CD14-positive monocyte (primary cell): ENCODE data around the gene NDUFAF4. TPM values are rescaled to one million over a fixed set of nuclear protein-coding genes. Genes with fewer than 3 reads are reported as not detected.
"Not testable (repeated sequence)": the region's sequence is repeated elsewhere in the genome, so short reads cannot be mapped to it uniquely, and the experiment has no call there.

Experiments
- DNase-seq, 3 donors: peaks; one replicate each; pipeline ENCODE4 v3.0.0-alpha.2; 2011 to 2022
- H2AFZ ChIP-seq: 2 replicates; pipeline ENCODE4 v1.6.0; 2012; ENCODE audit warnings: mild to moderate bottlenecking, low read depth, low read length, inconsistent platforms; ENCODE audit not compliant: insufficient read depth, poor library complexity, severe bottlenecking
- H3K27ac ChIP-seq, 2 donors: 1 replicate in 1 of 2; 2 replicates in 1 of 2; pipeline ENCODE4 v1.5.1; 2012 to 2013; ENCODE audit warnings: low read length in 2 of 2, control low read depth in 1 of 2, inconsistent platforms in 1 of 2, low read depth in 1 of 2, mild to moderate bottlenecking in 1 of 2
- H3K27me3 ChIP-seq, 2 donors: one replicate each; pipeline versions ENCODE4 v1.6.0 to v1.6.1; 2011 to 2013; ENCODE audit warnings: low read length in 2 of 2; ENCODE audit not compliant: control insufficient read depth in 2 of 2, insufficient read depth in 2 of 2
- H3K36me3 ChIP-seq, 2 donors: replicated peaks in 1 of 2; 1 replicate in 1 of 2; 2 replicates in 1 of 2; pipeline versions ENCODE4 v1.5.1 to v1.6.1; 2012 to 2013; ENCODE audit warnings: low read length in 2 of 2, control low read depth in 1 of 2, inconsistent platforms in 1 of 2, mild to moderate bottlenecking in 1 of 2; ENCODE audit not compliant: insufficient read depth in 2 of 2, control insufficient read depth in 1 of 2
- H3K4me1 ChIP-seq, 2 donors: 1 replicate in 1 of 2; 2 replicates in 1 of 2; pipeline versions ENCODE4 v1.5.1 to v1.6.1; 2012 to 2013; ENCODE audit warnings: low read length in 2 of 2, control low read depth in 1 of 2, inconsistent platforms in 1 of 2, mild to moderate bottlenecking in 1 of 2, moderate library complexity in 1 of 2; ENCODE audit not compliant: insufficient read depth in 2 of 2, control insufficient read depth in 1 of 2
- H3K4me2 ChIP-seq: replicated peaks from 2 replicates; pipeline ENCODE3; 2012; ENCODE audit warnings: low read length, moderate library complexity, mild to moderate bottlenecking; ENCODE audit not compliant: poor library complexity, severe bottlenecking; ENCODE audit errors: extremely low read depth
- H3K4me3 ChIP-seq, 3 experiments: fragments of 200-600 bp in 1 of 3; sonication (generic) in 1 of 3; replicated peaks in 1 of 3; 1 replicate in 2 of 3; 2 replicates in 1 of 3; pipeline ENCODE4 v1.5.1; 2011 to 2013; ENCODE audit warnings: low read length in 3 of 3, mild to moderate bottlenecking in 3 of 3, control low read depth in 2 of 3, low read depth in 2 of 3, inconsistent platforms in 1 of 3, moderate library complexity in 1 of 3
- H3K79me2 ChIP-seq: 2 replicates; pipeline ENCODE4 v1.6.0; 2012; ENCODE audit warnings: mild to moderate bottlenecking, control low read depth, inconsistent platforms, low read length, moderate library complexity; ENCODE audit not compliant: insufficient read depth
- H3K9ac ChIP-seq: 2 replicates; pipeline ENCODE4 v1.6.0; 2017; ENCODE audit warnings: low read length, mild to moderate bottlenecking; ENCODE audit not compliant: insufficient read depth, poor library complexity, severe bottlenecking
- H3K9me3 ChIP-seq, 2 donors: replicated peaks in 1 of 2; 1 replicate in 1 of 2; 2 replicates in 1 of 2; pipeline versions ENCODE4 v1.5.1 to v1.6.1; 2012 to 2013; ENCODE audit warnings: low read length in 2 of 2, control low read depth in 1 of 2; ENCODE audit not compliant: control insufficient read depth in 1 of 2, insufficient read depth in 1 of 2
- H4K20me1 ChIP-seq: 2 replicates; pipeline ENCODE4 v1.6.0; 2012; ENCODE audit warnings: mild to moderate bottlenecking, low read length, control low read depth, moderate library complexity; ENCODE audit not compliant: insufficient read depth
- H3K27ac Mint-ChIP-seq, 7 donors: one replicate each; pipeline ENCODE4 v1.8.0; 2020; ENCODE audit warnings: mild to moderate bottlenecking in 7 of 7, mixed read lengths in 7 of 7, moderate library complexity in 6 of 7, inconsistent platforms in 2 of 7
- H3K27me3 Mint-ChIP-seq, 3 donors: one replicate each; pipeline ENCODE4 v1.8.0; 2021 to 2022; ENCODE audit warnings: low read depth in 3 of 3, mild to moderate bottlenecking in 3 of 3, mixed read lengths in 3 of 3, moderate library complexity in 3 of 3, inconsistent platforms in 1 of 3
- H3K36me3 Mint-ChIP-seq, 2 donors: one replicate each; pipeline ENCODE4 v1.8.0; 2020; ENCODE audit warnings: mixed read lengths in 2 of 2, inconsistent platforms in 1 of 2, mild to moderate bottlenecking in 1 of 2
- H3K4me1 Mint-ChIP-seq: one replicate; pipeline ENCODE4 v1.8.0; 2020; ENCODE audit warnings: mild to moderate bottlenecking, mixed read lengths
- H3K4me3 Mint-ChIP-seq, 2 donors: one replicate each; pipeline ENCODE4 v1.8.0; 2020; ENCODE audit warnings: mild to moderate bottlenecking in 2 of 2, mixed read lengths in 2 of 2, moderate library complexity in 1 of 2
- H3K9me3 Mint-ChIP-seq, 7 donors: one replicate each; pipeline ENCODE4 v1.8.0; 2020 to 2022; ENCODE audit warnings: mixed read lengths in 7 of 7, mild to moderate bottlenecking in 6 of 7, moderate library complexity in 6 of 7, inconsistent platforms in 2 of 7
- WGBS: methylation state at CpG from one replicate; pipeline ENCODE4 v1.1.5; 2013; ENCODE audit warnings: missing lambda C conversion rate; ENCODE audit not compliant: insufficient coverage; 5-methylcytosine and 5-hydroxymethylcytosine counted together
- intact Hi-C, 2 donors: fragments of 100-400 bp; cut with micrococcal nuclease; formaldehyde crosslinking; loops; one replicate each; pipeline versions ENCODE4 v1.15.0 to v1.15.1; 2023
- polyA plus RNA-seq, 3 donors: library from polyadenylated mRNA; depleted of rRNA in 1 of 3; unstranded in 2 of 3; stranded (reverse) in 1 of 3; fragments of 300-500 nt in 2 of 3; fragments of >200 nt in 1 of 3; fragmentation: Illumina TruSeq in 2 of 3; gene quantifications; 1 replicate in 2 of 3; 2 replicates in 1 of 3; pipeline ENCODE4 v1.2.3, GENCODE V29; 2012 to 2021
- TF ChIP-seq, protein P1 (sequence below): fragments of 200-600 bp; IDR thresholded peaks from one replicate; pipeline ENCODE4 v1.8.0; 2022; ENCODE audit warnings: antibody characterized with exemption, mild to moderate bottlenecking

NDUFAF4 gene
- polyA plus RNA-seq, 3 donors = 7.6 to 17.5 (median 14.9) TPM

DNA sequence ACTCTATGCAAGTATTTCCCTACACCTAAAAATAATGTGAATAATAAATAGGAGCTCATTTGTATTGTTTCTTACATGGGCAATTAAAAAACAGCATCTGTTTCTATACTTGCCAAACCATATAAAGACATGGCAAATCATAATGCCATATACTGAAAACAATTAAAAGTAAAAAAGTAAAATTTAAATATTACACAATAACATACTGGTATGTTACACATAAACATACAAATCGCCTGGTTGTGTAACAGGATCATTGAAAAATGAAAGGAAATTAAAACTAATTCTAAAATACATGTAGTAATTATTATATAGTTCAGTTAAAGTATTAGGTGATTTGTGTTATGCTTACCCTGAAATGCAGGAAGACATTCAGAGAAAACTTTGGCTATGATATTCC lies 11.2 kb downstream of the NDUFAF4 start:
- Mint-ChIP-seq H3K36me3 (peaks cover 15 to 16% of the 10 kb centered on the region in 2 donors), H3K27me3 (peaks cover 0 to 2% (median 0%) of the 10 kb centered on the region in 3 donors), H3K27ac (no peak overlapping the region), H3K9me3 (no peaks in the 10 kb centered on the region), H3K4me1 (peaks cover 4% of the 10 kb centered on the region), H3K4me3 (no peak overlapping the region)
- no peak overlapping the region for H3K27ac ChIP-seq
- intact Hi-C loops = no loop called here
- H3K9me3 ChIP-seq = no peaks in the 10 kb centered on the region
- TF ChIP-seq, protein P1, sequence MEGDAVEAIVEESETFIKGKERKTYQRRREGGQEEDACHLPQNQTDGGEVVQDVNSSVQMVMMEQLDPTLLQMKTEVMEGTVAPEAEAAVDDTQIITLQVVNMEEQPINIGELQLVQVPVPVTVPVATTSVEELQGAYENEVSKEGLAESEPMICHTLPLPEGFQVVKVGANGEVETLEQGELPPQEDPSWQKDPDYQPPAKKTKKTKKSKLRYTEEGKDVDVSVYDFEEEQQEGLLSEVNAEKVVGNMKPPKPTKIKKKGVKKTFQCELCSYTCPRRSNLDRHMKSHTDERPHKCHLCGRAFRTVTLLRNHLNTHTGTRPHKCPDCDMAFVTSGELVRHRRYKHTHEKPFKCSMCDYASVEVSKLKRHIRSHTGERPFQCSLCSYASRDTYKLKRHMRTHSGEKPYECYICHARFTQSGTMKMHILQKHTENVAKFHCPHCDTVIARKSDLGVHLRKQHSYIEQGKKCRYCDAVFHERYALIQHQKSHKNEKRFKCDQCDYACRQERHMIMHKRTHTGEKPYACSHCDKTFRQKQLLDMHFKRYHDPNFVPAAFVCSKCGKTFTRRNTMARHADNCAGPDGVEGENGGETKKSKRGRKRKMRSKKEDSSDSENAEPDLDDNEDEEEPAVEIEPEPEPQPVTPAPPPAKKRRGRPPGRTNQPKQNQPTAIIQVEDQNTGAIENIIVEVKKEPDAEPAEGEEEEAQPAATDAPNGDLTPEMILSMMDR = no peak
- no peaks in the 10 kb centered on the region for H3K79me2 ChIP-seq
- no peak overlapping the region for H3K4me3 ChIP-seq
- H4K20me1 ChIP-seq = no peaks in the 10 kb centered on the region
- no peak overlapping the region for H2AFZ ChIP-seq
- no CpG with 5 or more reads among the region's 1 CpG for WGBS
- no peaks in the 10 kb centered on the region for H3K27me3 ChIP-seq
- no peak for DNase-seq
- peaks cover 10 to 21% of the 10 kb centered on the region in 2 donors for H3K36me3 ChIP-seq
- no peaks in the 10 kb centered on the region for H3K4me1 ChIP-seq
- H3K4me2 ChIP-seq = no peak overlapping the region
- no peak overlapping the region for H3K9ac ChIP-seq

DNA sequence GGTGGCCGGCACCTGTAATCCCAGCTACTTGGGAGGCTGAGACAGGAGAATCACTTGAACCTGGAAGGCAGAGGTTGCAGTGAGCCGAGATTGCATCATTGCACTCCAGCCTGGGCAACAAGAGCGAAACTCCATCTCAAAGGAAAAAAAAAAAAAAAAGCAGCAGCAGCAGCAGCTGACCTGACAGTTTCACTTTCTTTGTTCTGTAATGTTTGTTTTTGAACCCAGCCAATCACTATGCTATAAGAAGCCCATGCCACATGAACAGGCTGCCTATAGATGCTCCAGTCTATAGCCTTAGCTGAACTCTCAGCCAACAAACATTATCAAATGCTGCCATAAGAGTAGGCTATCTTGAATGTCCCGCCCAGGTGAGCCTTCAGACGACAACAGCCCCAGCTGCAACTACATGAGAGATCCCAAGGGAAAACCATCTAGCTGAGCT lies 12.5 kb downstream of the NDUFAF4 start:
- H3K36me3 Mint-ChIP-seq, H3K27ac ChIP-seq, H3K36me3 ChIP-seq, H3K27ac Mint-ChIP-seq, H3K4me1 ChIP-seq, H3K27me3 ChIP-seq, H3K27me3 Mint-ChIP-seq, intact Hi-C loops, H2AFZ ChIP-seq, H3K9ac ChIP-seq, H3K9me3 Mint-ChIP-seq, H3K9me3 ChIP-seq, H3K4me2 ChIP-seq, DNase-seq, H4K20me1 ChIP-seq, H3K79me2 ChIP-seq, H3K4me3 ChIP-seq, H3K4me3 Mint-ChIP-seq, H3K4me1 Mint-ChIP-seq: not testable (repeated sequence)
- WGBS = 80% methylated on average over 2 of the region's 5 CpGs
